Stomach (tissue), 4 donors: Measurements from ENCODE around the gene OTUD5.
"Not testable (repeated sequence)": the region's sequence is repeated elsewhere in the genome, so short reads cannot be mapped to it uniquely, and the experiment has no call there.

Experiments
- CTCF ChIP-seq, 7 experiments: fragments of 450-650 bp in 4 of 7; fragments of 200-600 bp in 3 of 7; sonication (generic) in 3 of 7; IDR thresholded peaks; one replicate each; pipeline ENCODE4 v1.5.1; 2016 to 2019; ENCODE audit warnings: antibody characterized with exemption in 7 of 7, control low read depth in 2 of 7, mild to moderate bottlenecking in 1 of 7
- POLR2A ChIP-seq, 4 donors: fragments of 450-650 bp; IDR thresholded peaks; one replicate each; pipeline ENCODE4 v1.6.1; 2016; ENCODE audit warnings: antibody characterized with exemption in 4 of 4, control low read depth in 2 of 4, mild to moderate bottlenecking in 1 of 4, moderate library complexity in 1 of 4
- POLR2AphosphoS5 ChIP-seq, 3 donors: sonication (generic); formaldehyde crosslinking; IDR thresholded peaks; one replicate each; pipeline ENCODE4 v1.6.1; 2016; ENCODE audit warnings: antibody characterized with exemption in 3 of 3

- TF ChIP-seq CTCF, POLR2A, POLR2AphosphoS5 (IDR thresholded peaks at IDR 0.05): not testable (repeated sequence)
Measured at GRCh38 chrX:48886586-48886985, 70.8 kb downstream of the OTUD5 start.
